Neuronal stem cell (in vitro differentiated cells): ENCODE results near the gene MARK3.

Experiments used
- DNase-seq: peaks from one replicate; pipeline ENCODE4 v3.0.0-alpha.2; 2013; ENCODE audit warnings: low spot score
- H2AFZ ChIP-seq: one replicate; pipeline ENCODE4 v1.6.1; 2013; ENCODE audit warnings: mild to moderate bottlenecking, low read length, inconsistent platforms
- H2AK5ac ChIP-seq: 2 replicates; pipeline ENCODE4 v1.6.1; 2013; ENCODE audit warnings: low read depth, mild to moderate bottlenecking, inconsistent platforms, low read length, moderate library complexity, mixed read lengths
- H2BK120ac ChIP-seq: 2 replicates; pipeline ENCODE4 v1.6.1; 2013; ENCODE audit warnings: low read depth, mild to moderate bottlenecking, inconsistent platforms, low read length, moderate library complexity, mixed read lengths
- H2BK12ac ChIP-seq: one replicate; pipeline ENCODE4 v1.6.1; 2013; ENCODE audit warnings: low read length, inconsistent platforms
- H2BK15ac ChIP-seq: 2 replicates; pipeline ENCODE4 v1.6.1; 2013; ENCODE audit warnings: mild to moderate bottlenecking, low read length, inconsistent platforms, mixed read lengths
- H2BK5ac ChIP-seq: one replicate; pipeline ENCODE4 v1.6.1; 2013; ENCODE audit warnings: inconsistent platforms, mild to moderate bottlenecking, low read length, moderate library complexity
- H3K14ac ChIP-seq: one replicate; pipeline ENCODE4 v1.6.1; 2013; ENCODE audit warnings: low read length, inconsistent platforms
- H3K18ac ChIP-seq: 2 replicates; pipeline ENCODE4 v1.6.1; 2013; ENCODE audit warnings: low read length, inconsistent platforms
- H3K23ac ChIP-seq: 2 replicates; pipeline ENCODE4 v1.6.1; 2013; ENCODE audit warnings: low read depth, mild to moderate bottlenecking, mixed read lengths, low read length, inconsistent platforms; ENCODE audit not compliant: poor library complexity
- H3K27ac ChIP-seq: replicated peaks from 3 replicates; pipeline ENCODE4 v1.5.1; 2013; ENCODE audit warnings: low read length, inconsistent platforms
- H3K27me3 ChIP-seq, 3 experiments: 2 replicates each; pipeline ENCODE4 v1.6.1; 2013; ENCODE audit warnings: low read length in 3 of 3, mild to moderate bottlenecking in 2 of 3, inconsistent platforms in 1 of 3, low read depth in 1 of 3, mixed read lengths in 1 of 3, moderate library complexity in 1 of 3; ENCODE audit not compliant: control insufficient read depth in 3 of 3, insufficient read depth in 3 of 3
- H3K36me3 ChIP-seq, 2 donors: replicated peaks in 1 of 2; 2 replicates each; pipeline ENCODE4 v1.6.1; 2013; ENCODE audit warnings: low read length in 2 of 2; ENCODE audit not compliant: control insufficient read depth in 2 of 2, insufficient read depth in 2 of 2
- H3K4ac ChIP-seq: 2 replicates; pipeline ENCODE4 v1.6.1; 2013; ENCODE audit warnings: inconsistent platforms, mild to moderate bottlenecking, low read length, moderate library complexity
- H3K4me1 ChIP-seq, 2 donors: 1 replicate in 1 of 2; 2 replicates in 1 of 2; pipeline ENCODE4 v1.6.1; 2013; ENCODE audit warnings: low read length in 2 of 2, low read depth in 1 of 2; ENCODE audit not compliant: control insufficient read depth in 2 of 2, insufficient read depth in 1 of 2
- H3K4me2 ChIP-seq: one replicate; pipeline ENCODE4 v1.6.1; 2013; ENCODE audit warnings: mild to moderate bottlenecking, low read length, inconsistent platforms; ENCODE audit not compliant: insufficient read depth, poor library complexity, severe bottlenecking
- H3K4me3 ChIP-seq, 2 donors: 2 replicates each; pipeline ENCODE4 v1.5.1; 2013; ENCODE audit warnings: low read length in 2 of 2, mild to moderate bottlenecking in 2 of 2, inconsistent platforms in 1 of 2, moderate library complexity in 1 of 2
- H3K79me1 ChIP-seq: one replicate; pipeline ENCODE4 v1.6.1; 2013; ENCODE audit warnings: low read depth, mild to moderate bottlenecking, inconsistent platforms, low read length, moderate library complexity
- H3K9ac ChIP-seq: one replicate; pipeline ENCODE4 v1.6.1; 2013; ENCODE audit warnings: mild to moderate bottlenecking, low read depth, low read length, inconsistent platforms; ENCODE audit not compliant: poor library complexity
- H3K9me3 ChIP-seq, 2 donors: replicated peaks in 1 of 2; 2 replicates each; pipeline versions ENCODE3 to v1.6.1; 2013; ENCODE audit warnings: low read length in 2 of 2, mild to moderate bottlenecking in 2 of 2, inconsistent platforms in 1 of 2, low read depth in 1 of 2, mixed read lengths in 1 of 2, moderate library complexity in 1 of 2; ENCODE audit not compliant: control insufficient read depth in 2 of 2, insufficient read depth in 1 of 2
- H4K8ac ChIP-seq: one replicate; pipeline ENCODE4 v1.6.1; 2013; ENCODE audit warnings: low read depth, mild to moderate bottlenecking, inconsistent platforms, low read length, moderate library complexity
- H4K91ac ChIP-seq: one replicate; pipeline ENCODE4 v1.6.1; 2013; ENCODE audit warnings: low read length, low read depth, mild to moderate bottlenecking, inconsistent platforms; ENCODE audit not compliant: poor library complexity
- WGBS, 2 donors: extraction: QIAGEN DNeasy Blood & Tissue Kit; methylation state at CpG; one replicate each; pipeline ENCODE4 v1.1.7; 2013; ENCODE audit warnings: missing lambda C conversion rate in 2 of 2, mixed read lengths in 1 of 2; ENCODE audit not compliant: insufficient read length in 2 of 2, insufficient replicate concordance in 1 of 2; ENCODE audit errors: extremely low coverage in 2 of 2; 5-methylcytosine and 5-hydroxymethylcytosine counted together

The MARK3 gene

GRCh38 chr14:103404920-103405319 lies 19.7 kb downstream of the MARK3 start:
- H3K4me2 ChIP-seq = no peak overlapping the region
- no peak overlapping the region for H2AFZ ChIP-seq
- WGBS, 2 donors = no CpG with 5 or more reads among the region's 7 CpGs
- H3K9me3 ChIP-seq = no peaks in the 10 kb centered on the region
- H3K4me1 ChIP-seq = peaks cover 10 to 26% of the 10 kb centered on the region in 2 donors
- peaks cover 2% of the 10 kb centered on the region for H3K79me1 ChIP-seq
- H4K91ac ChIP-seq = no peak overlapping the region
- H3K23ac ChIP-seq = no peak overlapping the region
- peaks cover 4 to 41% of the 10 kb centered on the region in 2 donors for H3K36me3 ChIP-seq
- no peak overlapping the region for H3K4me3 ChIP-seq
- no peak overlapping the region for H2BK120ac ChIP-seq
- H2AK5ac ChIP-seq = no peak overlapping the region
- H3K27ac ChIP-seq = no peak overlapping the region
- H4K8ac ChIP-seq = no peak overlapping the region
- H3K4ac ChIP-seq = no peak overlapping the region
- H2BK12ac ChIP-seq = no peak overlapping the region
- H3K9ac ChIP-seq = no peak overlapping the region
- H2BK5ac ChIP-seq = no peak overlapping the region
- H3K27me3 ChIP-seq = no peaks in the 10 kb centered on the region
- no peak overlapping the region for H3K18ac ChIP-seq
- DNase-seq = no peak
- no peak overlapping the region for H2BK15ac ChIP-seq
- no peak overlapping the region for H3K14ac ChIP-seq

- peaks cover 8 to 75% of the 10 kb centered on the region in 2 donors for H3K36me3 ChIP-seq
- no peak overlapping the region for H2AFZ ChIP-seq
- H2BK120ac ChIP-seq = no peak overlapping the region
Measured at GRCh38 chr14:103408491-103409155, 23.4 kb downstream of the MARK3 start.

GRCh38 chr14:103416916-103417315 lies 31.7 kb downstream of the MARK3 start:
- H2AFZ ChIP-seq = no peak overlapping the region
- no peak overlapping the region for H3K23ac ChIP-seq
- H3K36me3 ChIP-seq = peaks cover 4 to 48% of the 10 kb centered on the region in 2 donors
- H3K4me2 ChIP-seq = no peak overlapping the region
- H3K79me1 ChIP-seq = no peaks in the 10 kb centered on the region
- no peak overlapping the region for H2BK120ac ChIP-seq
- no peak overlapping the region for H4K91ac ChIP-seq
- H2BK12ac ChIP-seq = no peak overlapping the region
- H2BK5ac ChIP-seq = no peak overlapping the region
- no peak overlapping the region for H3K27ac ChIP-seq
- peaks cover 0 to 13% of the 10 kb centered on the region in 2 donors for H3K9me3 ChIP-seq
- no peak overlapping the region for H2BK15ac ChIP-seq
- H3K9ac ChIP-seq = no peak overlapping the region
- no peak overlapping the region for H3K18ac ChIP-seq
- no peak overlapping the region for H3K4ac ChIP-seq
- no peaks in the 10 kb centered on the region for H3K27me3 ChIP-seq
- no peak overlapping the region for H2AK5ac ChIP-seq
- no peak overlapping the region for H4K8ac ChIP-seq
- WGBS, 2 donors = no CpG with 5 or more reads among the region's 2 CpGs
- H3K4me1 ChIP-seq = peaks cover 4 to 10% of the 10 kb centered on the region in 2 donors
- H3K14ac ChIP-seq = no peak overlapping the region
- no peak for DNase-seq
- no peak overlapping the region for H3K4me3 ChIP-seq

More at GRCh38 chr14:103408491-103409155, 23.4 kb downstream of the MARK3 start:
- H3K4me1 ChIP-seq = peaks cover 2 to 6% of the 10 kb centered on the region in 2 donors
- no peak overlapping the region for H3K4me3 ChIP-seq
- no peak overlapping the region for H3K27ac ChIP-seq
- no peak overlapping the region for H4K91ac ChIP-seq
- H3K18ac ChIP-seq = no peak overlapping the region
- H4K8ac ChIP-seq = no peak overlapping the region
- no peak overlapping the region for H2BK5ac ChIP-seq
- no peak overlapping the region for H3K14ac ChIP-seq
- H3K4me2 ChIP-seq = no peak overlapping the region
- no peak overlapping the region for H2AK5ac ChIP-seq
- no peak overlapping the region for H2BK12ac ChIP-seq
- no peak overlapping the region for H3K9ac ChIP-seq
- H3K9me3 ChIP-seq = no peaks in the 10 kb centered on the region
- H3K4ac ChIP-seq = no peak overlapping the region
- H2BK15ac ChIP-seq = no peak overlapping the region
- WGBS, 2 donors = no CpG with 5 or more reads among the region's 7 CpGs
- DNase-seq = no peak
- no peaks in the 10 kb centered on the region for H3K27me3 ChIP-seq
- H3K79me1 ChIP-seq = peaks cover 2% of the 10 kb centered on the region
- H3K23ac ChIP-seq = no peak overlapping the region

GRCh38 chr14:103418481-103418818 lies 33.2 kb downstream of the MARK3 start:
- H3K9me3 ChIP-seq = peaks cover 0 to 13% of the 10 kb centered on the region in 2 donors
- H3K14ac ChIP-seq = no peak overlapping the region
- H3K4ac ChIP-seq = no peak overlapping the region
- H3K27me3 ChIP-seq = no peaks in the 10 kb centered on the region
- H3K79me1 ChIP-seq = no peaks in the 10 kb centered on the region
- H2BK5ac ChIP-seq = no peak overlapping the region
- no peak overlapping the region for H3K23ac ChIP-seq
- no peak overlapping the region for H4K8ac ChIP-seq
- no peak overlapping the region for H3K9ac ChIP-seq
- no peak overlapping the region for H2BK15ac ChIP-seq
- no peak overlapping the region for H2AFZ ChIP-seq
- H3K27ac ChIP-seq = no peak overlapping the region
- no CpG with 5 or more reads among the region's 3 CpGs for WGBS, 2 donors
- DNase-seq = no peak
- H3K4me3 ChIP-seq = no peak overlapping the region
- H3K4me1 ChIP-seq = peaks cover 4 to 10% of the 10 kb centered on the region in 2 donors
- H3K36me3 ChIP-seq = peaks cover 0 to 38% of the 10 kb centered on the region in 2 donors
- no peak overlapping the region for H2AK5ac ChIP-seq
- H2BK12ac ChIP-seq = no peak overlapping the region
- no peak overlapping the region for H3K4me2 ChIP-seq
- no peak overlapping the region for H3K18ac ChIP-seq
- no peak overlapping the region for H2BK120ac ChIP-seq
- no peak overlapping the region for H4K91ac ChIP-seq
